ENCODE results near the gene SKI.
"Not testable (repeated sequence)": the region's sequence is repeated elsewhere in the genome, so short reads cannot be mapped to it uniquely, and the experiment has no call there.

- not testable (repeated sequence) for TF ChIP-seq POLR2A, CTCF (IDR thresholded peaks at IDR 0.05)
These were observed 99.0 kb downstream of the SKI start for GRCh38 chr1:2327162-2327561.

Data from transverse colon (tissue), 3 donors.